Measurements from ENCODE around the gene LOXL1. TPM values are rescaled to one million over a fixed set of nuclear protein-coding genes. Genes with fewer than 3 reads are reported as not detected.
A peak's percentile ranks its signal among the peaks of the same experiment; 100 is the strongest.

The LOXL1 gene
- total and polyA plus RNA-seq, 9 of the 15 experiments (the other 6 are each of a cell fraction or from before 2014, with no cell fraction given), result 0.14 TPM; not detected in 8

GRCh38 chr15:73945130-73945508 lies 18.9 kb downstream of the LOXL1 start (continued):
- TF ChIP-seq MYC (IDR thresholded peaks at IDR 0.05; ENCODE audit: low read depth, low read length) (no peak), MYC (CRISPR knock-in tag; IDR thresholded peaks at IDR 0.05; ENCODE audit: borderline replicate concordance, low read depth) (no peak), RBM25 (IDR thresholded peaks at IDR 0.05; ENCODE audit: low read depth, low read length, severe bottlenecking) (peak; percentile 82)

GRCh38 chr15:73946046-73946721 lies 19.9 kb downstream of the LOXL1 start:
- ATAC-seq, result no peak
- Histone ChIP-seq H3K4me2 (ENCODE audit: insufficient read depth, low read length) (no peak overlapping the region), H4K20me1 (replicated peaks; ENCODE audit: control insufficient read depth, insufficient read depth, low read length) (peaks cover 21% of the 10 kb centered on the region), H3K79me2 (ENCODE audit: control insufficient read depth, insufficient read depth, low read length) (no peaks in the 10 kb centered on the region), H2AFZ (ENCODE audit: low read depth, low read length) (no peak overlapping the region), H3K27ac (ENCODE audit: extremely low read depth, low read depth, low read length) (no peak overlapping the region), H3K27me3 (ENCODE audit: control insufficient read depth in 2 of 2, insufficient read depth in 2 of 2, low read length in 2 of 2) (peaks cover 5 to 73% of the 10 kb centered on the region in 2 experiments; a peak in 4 of 5 replicates), H3K36me3 (ENCODE audit: control insufficient read depth, insufficient read depth, low read length) (no peaks in the 10 kb centered on the region), H3K9ac (ENCODE audit: insufficient read depth in 1 of 2, low read depth in 2 of 2, low read length in 2 of 2) (no peak overlapping the region), H3K9me3 (replicated peaks; ENCODE audit: control insufficient read depth, insufficient read depth, low read depth, low read length) (no peaks in the 10 kb centered on the region), H3K4me1 (replicated peaks in 1 of 2; ENCODE audit: control insufficient read depth in 2 of 2, insufficient read depth in 2 of 2, low read length in 2 of 2) (0 out of 5 replicates have a peak, but pooled peaks cover 0 to 3% of the 10 kb centered on the region in 2 experiments), H3K4me3 (no peak overlapping the region), H3K9me1 (ENCODE audit: control insufficient read depth, insufficient read depth, low read length) (no peaks in the 10 kb centered on the region)
- POLR2A ChIA-PET, result interaction anchor here (0.6 to 0.7 kb wide), 2 partner anchors 859 to 1034 kb away, joined by 3 to 4 read pairs; no protein-coding TSS in a partner anchor
- WGBS (ENCODE audit: insufficient coverage, low coverage, missing lambda C conversion rate), result 5% methylated on average over 7 of the region's 17 CpGs
- no TSS peak for BruUV-seq (replicated peaks)
- CTCF ChIA-PET (ENCODE audit: low intra/inter-chr PET ratio), result no interaction called here
- no peak for DNase-seq (ENCODE audit: extremely low read depth in 1 of 4, low spot score in 3 of 4)
- intact Hi-C loops (cut with micrococcal nuclease), result no loop called here
- FAIRE-seq, result no peak
- in situ Hi-C loops (cut with MboI), result no loop called here
- TF ChIP-seq THRAP3 (IDR thresholded peaks at IDR 0.05; ENCODE audit: borderline replicate concordance), result no peak
- no peak for TF ChIP-seq CUX1 (CRISPR knock-in tag; IDR thresholded peaks at IDR 0.05)
- TF ChIP-seq ZBTB9 (CRISPR knock-in tag; IDR thresholded peaks at IDR 0.05), result no peak
- TF ChIP-seq HMG20A (CRISPR knock-in tag; conservative IDR thresholded peaks at IDR 0.05), result no peak

All from K562 (cell line).